ENCODE results near the gene DYSF.
A peak's percentile ranks its signal among the peaks of the same experiment; 100 is the strongest.

- TF ChIP-seq CTCF (IDR thresholded peaks at IDR 0.05): peak; percentile 90
- TF ChIP-seq POLR2AphosphoS5 (IDR thresholded peaks at IDR 0.05; ENCODE audit: low read depth, low read length): no peak
- TF ChIP-seq REST (IDR thresholded peaks at IDR 0.05; ENCODE audit: insufficient read depth in 1 of 2, low read depth in 2 of 2, low read length in 1 of 2): no peak
- no peak for TF ChIP-seq SIN3A (IDR thresholded peaks at IDR 0.05; ENCODE audit: borderline replicate concordance, insufficient read depth, low read depth, low read length)
Observed at GRCh38 chr2:71545572-71546274, 92.4 kb downstream of the DYSF start.
